LNCaP clone FGC (cell line): ENCODE measurements around the gene TTN.

Experiments used
- DNase-seq: peaks from one replicate; pipeline ENCODE4 v3.0.0-alpha.2; 2011; ENCODE audit warnings: low read depth
- H3K4me3 ChIP-seq: 2 replicates; pipeline ENCODE4 v1.5.1; 2011; ENCODE audit warnings: mild to moderate bottlenecking, low read depth, low read length, control low read depth
- CTCF ChIP-seq: IDR thresholded peaks from 2 replicates; pipeline ENCODE4 v1.5.1; 2012; ENCODE audit warnings: mild to moderate bottlenecking; ENCODE audit not compliant: control insufficient read depth, insufficient read depth; ENCODE audit errors: extremely low read depth

The TTN gene

GRCh38 chr2:178829299-178829960 is 22.2 kb upstream of the TTN start:
- no peak for DNase-seq
- no peak for TF ChIP-seq CTCF
- H3K4me3 ChIP-seq: no peak overlapping the region

- no peak overlapping the region for H3K4me3 ChIP-seq
- no peak for TF ChIP-seq CTCF
- DNase-seq: no peak
These were observed 21.3 kb upstream of the TTN start for GRCh38 chr2:178828486-178828881.

GRCh38 chr2:178827739-178828485 is 20.7 kb upstream of the TTN start:
- no peak overlapping the region for H3K4me3 ChIP-seq
- no peak for DNase-seq
- TF ChIP-seq CTCF: no peak

- no peak for DNase-seq
- no peak for TF ChIP-seq CTCF
- H3K4me3 ChIP-seq: no peak overlapping the region
These were observed 19.9 kb upstream of the TTN start for GRCh38 chr2:178827111-178827510.

- TF ChIP-seq CTCF: no peak
- H3K4me3 ChIP-seq: no peak overlapping the region
- DNase-seq: no peak
These were observed 18.0 kb upstream of the TTN start for GRCh38 chr2:178825183-178825582.

- DNase-seq: no peak
- H3K4me3 ChIP-seq: no peak overlapping the region
- no peak for TF ChIP-seq CTCF
These were observed 17.0 kb upstream of the TTN start for GRCh38 chr2:178824181-178824580.

- TF ChIP-seq CTCF: no peak
- H3K4me3 ChIP-seq: no peak overlapping the region
- no peak for DNase-seq
These were observed 12.8 kb upstream of the TTN start for GRCh38 chr2:178819992-178820391.
